HepG2 (cell line): ENCODE results near the gene MYO19. TPM values are rescaled to one million over a fixed set of nuclear protein-coding genes. Genes with fewer than 3 reads are reported as not detected.
A peak's percentile ranks its signal among the peaks of the same experiment; 100 is the strongest.

Experiments
- DMAP1 ChIP-seq: IDR thresholded peaks from 2 replicates; pipeline ENCODE4 v1.6.1; 2016
- ERF ChIP-seq: IDR thresholded peaks from 2 replicates; pipeline ENCODE4 v1.6.1; 2018; ENCODE audit warnings: missing biosample characterization, missing genetic modification reagents
- FOSL1 ChIP-seq: sonication (generic); formaldehyde crosslinking; IDR thresholded peaks from 2 replicates; pipeline ENCODE4 v1.9.0; 2021; ENCODE audit warnings: missing genetic modification reagents, borderline replicate concordance
- KLF15 ChIP-seq: sonication (generic); formaldehyde crosslinking; IDR thresholded peaks from 2 replicates; pipeline ENCODE4 v1.8.1; 2023; ENCODE audit warnings: borderline replicate concordance, mild to moderate bottlenecking, inconsistent platforms, missing genetic modification reagents, mixed read lengths
- MAF1 ChIP-seq: sonication (generic); formaldehyde crosslinking; IDR thresholded peaks from 2 replicates; pipeline ENCODE4 v1.5.0; 2020; ENCODE audit warnings: missing genetic modification reagents, borderline replicate concordance
- NFAT5 ChIP-seq: sonication (generic); formaldehyde crosslinking; IDR thresholded peaks from 2 replicates; pipeline ENCODE4 v1.4.0; 2020; ENCODE audit warnings: missing genetic modification reagents
- SOX5 ChIP-seq: IDR thresholded peaks from 2 replicates; pipeline ENCODE4 v1.6.1; 2016; ENCODE audit warnings: borderline replicate concordance
- SP2 ChIP-seq: sonication (generic); formaldehyde crosslinking; IDR thresholded peaks from 2 replicates; pipeline ENCODE4 v1.5.1; 2020; ENCODE audit warnings: mild to moderate bottlenecking, missing genetic modification reagents
- SRY ChIP-seq: sonication (generic); formaldehyde crosslinking; IDR thresholded peaks from 2 replicates; pipeline ENCODE4 v1.8.0; 2022; ENCODE audit warnings: mild to moderate bottlenecking, missing genetic modification reagents
- ZBTB20 ChIP-seq: sonication (generic); formaldehyde crosslinking; IDR thresholded peaks from 2 replicates; pipeline ENCODE4 v1.8.1; 2023; ENCODE audit warnings: missing genetic modification reagents, low read depth, mild to moderate bottlenecking, borderline replicate concordance
- ZBTB38 ChIP-seq: sonication (generic); formaldehyde crosslinking; IDR thresholded peaks from 2 replicates; pipeline ENCODE4 v1.5.1; 2020; ENCODE audit warnings: mild to moderate bottlenecking, missing genetic modification reagents
- ZBTB39 ChIP-seq: sonication (generic); formaldehyde crosslinking; IDR thresholded peaks from 2 replicates; pipeline ENCODE4 v1.5.0; 2020; ENCODE audit warnings: missing genetic modification reagents
- ZGPAT ChIP-seq: IDR thresholded peaks from 2 replicates; pipeline ENCODE4 v1.6.1; 2016; ENCODE audit warnings: mild to moderate bottlenecking
- ZNF232 ChIP-seq: sonication (generic); formaldehyde crosslinking; IDR thresholded peaks from 2 replicates; pipeline ENCODE4 v1.4.0; 2020; ENCODE audit warnings: missing genetic modification reagents, borderline replicate concordance
- ZNF441 ChIP-seq: sonication (generic); formaldehyde crosslinking; IDR thresholded peaks from 2 replicates; pipeline ENCODE4 v1.7.0; 2021; ENCODE audit warnings: missing genetic modification reagents, borderline replicate concordance
- ZNF577 ChIP-seq: sonication (generic); formaldehyde crosslinking; IDR thresholded peaks from 2 replicates; pipeline ENCODE4 v1.4.0; 2020; ENCODE audit warnings: mild to moderate bottlenecking, low read depth, missing genetic modification reagents, borderline replicate concordance
- ZNF776 ChIP-seq: sonication (generic); formaldehyde crosslinking; IDR thresholded peaks from 2 replicates; pipeline ENCODE4 v1.4.0; 2020; ENCODE audit warnings: mild to moderate bottlenecking, missing genetic modification reagents
- ZNF788 ChIP-seq: sonication (generic); formaldehyde crosslinking; IDR thresholded peaks from 2 replicates; pipeline ENCODE4 v1.5.0; 2020; ENCODE audit warnings: mild to moderate bottlenecking, missing genetic modification reagents, borderline replicate concordance
- ZSCAN12 ChIP-seq: sonication (generic); formaldehyde crosslinking; IDR thresholded peaks from 2 replicates; pipeline ENCODE4 v1.9.0; 2021; ENCODE audit warnings: mild to moderate bottlenecking, missing genetic modification reagents
- ZSCAN9 ChIP-seq: IDR thresholded peaks from 2 replicates; pipeline ENCODE4 v1.6.1; 2016; ENCODE audit warnings: borderline replicate concordance
- polyA plus RNA-seq, 8 experiments: library from polyadenylated mRNA; depleted of rRNA in 3 of 8; stranded (reverse) in 7 of 8; unstranded in 1 of 8; fragments of >200 nt; fragmentation: Illumina TruSeq in 4 of 8; extraction: Trizol in 4 of 8; gene quantifications; 2 replicates each; pipeline versions ENCODE4 v1.2.1 to v1.2.3, GENCODE V29; 2011 to 2016; ENCODE audit warnings: low read depth in 4 of 8, missing spikeins in 1 of 8, mixed read lengths in 1 of 8; ENCODE audit not compliant: insufficient read depth in 1 of 8
- total RNA-seq, 5 experiments: library from RNA; depleted of rRNA; stranded (reverse); fragments of >200 nt; fragmentation: Illumina TruSeq; extraction: Trizol; gene quantifications; 2 replicates each; pipeline ENCODE4 v1.2.3, GENCODE V29; 2016; ENCODE audit warnings: low read depth in 1 of 5

MYO19 gene
- total and polyA plus RNA-seq, 2 of the 13 experiments (the other 11 are each of a cell fraction or from before 2014, with no cell fraction given): 75.7 to 82.3 TPM

- TF ChIP-seq SRY (CRISPR knock-in tag): peak; percentile 30; the same call in 1 of the 2 replicates
- TF ChIP-seq DMAP1: no peak
- TF ChIP-seq ZNF441 (CRISPR knock-in tag): 0 out of 2 replicates have a peak, but pooled peaks have one; percentile 41
- TF ChIP-seq ZSCAN9 (CRISPR knock-in tag): peak; percentile 53; the same call in 1 of the 2 replicates
- TF ChIP-seq MAF1 (CRISPR knock-in tag): no peak
- TF ChIP-seq ZNF232 (CRISPR knock-in tag): peak; percentile 85
- TF ChIP-seq SP2: no peak
- no peak for TF ChIP-seq ZNF788 (CRISPR knock-in tag)
- no peak for TF ChIP-seq ZBTB20 (CRISPR knock-in tag)
- no peak for TF ChIP-seq SOX5 (CRISPR knock-in tag)
- TF ChIP-seq ZBTB39 (CRISPR knock-in tag): no peak
- TF ChIP-seq ZBTB38 (CRISPR knock-in tag): no peak
- TF ChIP-seq ERF (CRISPR knock-in tag): peak; percentile 39; the same call in 1 of the 2 replicates
- 0 out of 2 replicates have a peak, but pooled peaks have one; percentile 42 for TF ChIP-seq KLF15
- TF ChIP-seq NFAT5: peak; percentile 84
- no peak for TF ChIP-seq ZNF776 (CRISPR knock-in tag)
- 0 out of 2 replicates have a peak, but pooled peaks have one; percentile 42 for TF ChIP-seq ZSCAN12 (CRISPR knock-in tag)
- TF ChIP-seq ZGPAT (CRISPR knock-in tag): no peak
- TF ChIP-seq FOSL1 (CRISPR knock-in tag): 0 out of 2 replicates have a peak, but pooled peaks have one; percentile 20
- TF ChIP-seq ZNF577 (CRISPR knock-in tag): no peak
These were observed 70.5 kb downstream of the MYO19 start (continued) for GRCh38 chr17:36463916-36464764.
